Neural progenitor cell (in vitro differentiated cells): ENCODE results near the gene PLEKHN1. TPM values are rescaled to one million over a fixed set of nuclear protein-coding genes. Genes with fewer than 3 reads are reported as not detected.

Source experiments
- DNase-seq: peaks from one replicate; pipeline ENCODE4 v3.0.0-alpha.2; 2016; ENCODE audit warnings: low spot score
- H2AFZ ChIP-seq: fragments of 200-600 bp; sonication (generic); replicated peaks from 2 replicates; pipeline ENCODE4 v1.6.1; 2016; ENCODE audit warnings: antibody characterized with exemption
- H3F3A ChIP-seq: fragments of 200-600 bp; sonication (generic); 2 replicates; pipeline ENCODE4 v1.6.1; 2016; ENCODE audit warnings: antibody characterized with exemption, low read depth
- H3K27ac ChIP-seq: fragments of 200-600 bp; sonication (generic); 2 replicates; pipeline ENCODE4 v1.5.1; 2016; ENCODE audit warnings: mild to moderate bottlenecking
- H3K27me3 ChIP-seq: fragments of 200-600 bp; sonication (generic); 2 replicates; pipeline ENCODE4 v1.6.1; 2016; ENCODE audit warnings: mild to moderate bottlenecking, moderate library complexity
- H3K36me3 ChIP-seq: fragments of 200-600 bp; sonication (generic); 2 replicates; pipeline ENCODE4 v1.5.1; 2016
- H3K4me1 ChIP-seq: fragments of 200-600 bp; sonication (generic); 2 replicates; pipeline ENCODE4 v1.6.1; 2016; ENCODE audit warnings: mixed run types
- H3K4me2 ChIP-seq: fragments of 200-600 bp; sonication (generic); 2 replicates; pipeline ENCODE4 v1.6.1; 2016
- H3K4me3 ChIP-seq: fragments of 200-600 bp; sonication (generic); 2 replicates; pipeline ENCODE4 v1.5.1; 2016
- H3K79me2 ChIP-seq: fragments of 200-600 bp; sonication (generic); 2 replicates; pipeline ENCODE4 v1.6.1; 2016; ENCODE audit warnings: low read depth
- H3K9ac ChIP-seq: fragments of 200-600 bp; sonication (generic); 2 replicates; pipeline ENCODE4 v1.6.1; 2016
- H3K9me3 ChIP-seq: fragments of 200-600 bp; sonication (generic); 2 replicates; pipeline ENCODE4 v1.5.1; 2016; ENCODE audit warnings: low read depth
- H4K20me1 ChIP-seq: fragments of 200-600 bp; sonication (generic); 2 replicates; pipeline ENCODE4 v1.6.1; 2016; ENCODE audit warnings: low read depth
- H3K27ac Mint-ChIP-seq: 3 replicates; pipeline ENCODE4 v1.8.0; 2021; ENCODE audit warnings: mixed read lengths
- H3K27me3 Mint-ChIP-seq: 2 replicates; pipeline ENCODE4 v1.8.0; 2022; ENCODE audit warnings: low read depth, mild to moderate bottlenecking, inconsistent platforms, moderate library complexity, mixed read lengths; ENCODE audit not compliant: insufficient read depth
- H3K36me3 Mint-ChIP-seq: 3 replicates; pipeline ENCODE4 v1.8.0; 2021; ENCODE audit warnings: mixed read lengths
- H3K4me1 Mint-ChIP-seq: 3 replicates; pipeline ENCODE4 v1.8.0; 2021; ENCODE audit warnings: mixed read lengths
- H3K4me3 Mint-ChIP-seq: 3 replicates; pipeline ENCODE4 v1.8.0; 2021; ENCODE audit warnings: mild to moderate bottlenecking, moderate library complexity, mixed read lengths
- H3K9me3 Mint-ChIP-seq: 3 replicates; pipeline ENCODE4 v1.8.0; 2020; ENCODE audit warnings: mixed read lengths
- EZH2 ChIP-seq: fragments of 200-600 bp; sonication (generic); IDR thresholded peaks from 2 replicates; pipeline ENCODE4 v1.6.1; 2017; ENCODE audit warnings: antibody characterized with exemption, mild to moderate bottlenecking, moderate library complexity
- EZH2phosphoT487 ChIP-seq: fragments of 200-600 bp; sonication (generic); IDR thresholded peaks from 2 replicates; pipeline ENCODE4 v1.6.1; 2017; ENCODE audit warnings: antibody characterized with exemption
- total RNA-seq: library from RNA; depleted of rRNA; stranded (reverse); fragments of >200 nt; gene quantifications from 2 replicates; pipeline ENCODE4 v1.2.3, GENCODE V29; 2015; ENCODE audit warnings: low replicate concordance
- TF ChIP-seq, protein P1 (sequence below): fragments of 200-600 bp; sonication (generic); IDR thresholded peaks from 2 replicates; pipeline ENCODE4 v1.5.1; 2017; ENCODE audit warnings: antibody characterized with exemption, mild to moderate bottlenecking

Gene PLEKHN1
- total RNA-seq, 1 donor from 2014 or later: not detected

DNA sequence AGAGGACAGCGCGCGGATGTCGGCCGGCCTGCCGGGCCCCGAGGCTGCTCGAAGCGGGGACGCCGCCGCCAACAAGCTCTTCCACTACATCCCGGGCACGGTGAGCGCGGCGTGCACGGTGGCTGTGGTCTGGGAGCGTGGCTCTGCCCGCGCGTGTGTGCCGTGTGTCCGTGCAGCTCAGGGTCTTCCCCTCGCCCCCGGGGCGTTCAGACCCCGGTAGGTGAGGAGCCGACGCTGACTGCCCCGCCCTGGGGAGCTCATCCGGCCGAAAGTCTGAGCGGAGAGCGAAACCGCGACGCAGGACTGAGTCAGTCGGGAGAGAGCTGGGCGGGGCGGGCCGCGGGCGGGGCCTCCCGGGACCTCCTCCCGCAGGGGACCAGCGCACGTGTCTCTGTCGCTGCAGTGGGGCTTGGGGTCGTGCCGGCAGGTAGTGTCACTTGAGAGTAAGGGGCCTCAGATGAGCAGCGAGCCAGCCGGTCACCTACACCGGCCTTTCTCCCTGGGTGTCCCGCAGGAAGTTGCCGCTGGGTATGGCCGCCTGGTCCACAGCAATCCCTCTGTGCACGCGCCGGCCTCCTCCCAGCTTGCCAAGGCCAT, 520 bp downstream of the PLEKHN1 start:
- Histone ChIP-seq H3K79me2 (no peaks in the 10 kb centered on the region), H3K9ac (no peak overlapping the region), H3K36me3 (no peaks in the 10 kb centered on the region), H3K27ac (no peak overlapping the region), H3K4me2 (peak overlapping the region; percentile 97), H3F3A (peaks cover 13% of the 10 kb centered on the region), H3K4me1 (peaks cover 5% of the 10 kb centered on the region), H4K20me1 (peaks cover 39% of the 10 kb centered on the region), H3K27me3 (peaks cover 74% of the 10 kb centered on the region), H2AFZ (peak overlapping the region; percentile 81), H3K4me3 (peak overlapping the region; percentile 62), H3K9me3 (no peaks in the 10 kb centered on the region)
- H3K9me3 Mint-ChIP-seq: peaks cover 2% of the 10 kb centered on the region
- H3K4me3 Mint-ChIP-seq: peak overlapping the region; percentile 35
- DNase-seq: peak; percentile 70
- H3K27ac Mint-ChIP-seq: no peak overlapping the region
- no peaks in the 10 kb centered on the region for H3K4me1 Mint-ChIP-seq
- H3K36me3 Mint-ChIP-seq: peaks cover 4% of the 10 kb centered on the region
- H3K27me3 Mint-ChIP-seq: peaks cover 44% of the 10 kb centered on the region
- TF ChIP-seq, protein P1, sequence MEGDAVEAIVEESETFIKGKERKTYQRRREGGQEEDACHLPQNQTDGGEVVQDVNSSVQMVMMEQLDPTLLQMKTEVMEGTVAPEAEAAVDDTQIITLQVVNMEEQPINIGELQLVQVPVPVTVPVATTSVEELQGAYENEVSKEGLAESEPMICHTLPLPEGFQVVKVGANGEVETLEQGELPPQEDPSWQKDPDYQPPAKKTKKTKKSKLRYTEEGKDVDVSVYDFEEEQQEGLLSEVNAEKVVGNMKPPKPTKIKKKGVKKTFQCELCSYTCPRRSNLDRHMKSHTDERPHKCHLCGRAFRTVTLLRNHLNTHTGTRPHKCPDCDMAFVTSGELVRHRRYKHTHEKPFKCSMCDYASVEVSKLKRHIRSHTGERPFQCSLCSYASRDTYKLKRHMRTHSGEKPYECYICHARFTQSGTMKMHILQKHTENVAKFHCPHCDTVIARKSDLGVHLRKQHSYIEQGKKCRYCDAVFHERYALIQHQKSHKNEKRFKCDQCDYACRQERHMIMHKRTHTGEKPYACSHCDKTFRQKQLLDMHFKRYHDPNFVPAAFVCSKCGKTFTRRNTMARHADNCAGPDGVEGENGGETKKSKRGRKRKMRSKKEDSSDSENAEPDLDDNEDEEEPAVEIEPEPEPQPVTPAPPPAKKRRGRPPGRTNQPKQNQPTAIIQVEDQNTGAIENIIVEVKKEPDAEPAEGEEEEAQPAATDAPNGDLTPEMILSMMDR: no peak
- TF ChIP-seq EZH2phosphoT487: peak; percentile 74
- TF ChIP-seq EZH2: peak; percentile 94

DNA sequence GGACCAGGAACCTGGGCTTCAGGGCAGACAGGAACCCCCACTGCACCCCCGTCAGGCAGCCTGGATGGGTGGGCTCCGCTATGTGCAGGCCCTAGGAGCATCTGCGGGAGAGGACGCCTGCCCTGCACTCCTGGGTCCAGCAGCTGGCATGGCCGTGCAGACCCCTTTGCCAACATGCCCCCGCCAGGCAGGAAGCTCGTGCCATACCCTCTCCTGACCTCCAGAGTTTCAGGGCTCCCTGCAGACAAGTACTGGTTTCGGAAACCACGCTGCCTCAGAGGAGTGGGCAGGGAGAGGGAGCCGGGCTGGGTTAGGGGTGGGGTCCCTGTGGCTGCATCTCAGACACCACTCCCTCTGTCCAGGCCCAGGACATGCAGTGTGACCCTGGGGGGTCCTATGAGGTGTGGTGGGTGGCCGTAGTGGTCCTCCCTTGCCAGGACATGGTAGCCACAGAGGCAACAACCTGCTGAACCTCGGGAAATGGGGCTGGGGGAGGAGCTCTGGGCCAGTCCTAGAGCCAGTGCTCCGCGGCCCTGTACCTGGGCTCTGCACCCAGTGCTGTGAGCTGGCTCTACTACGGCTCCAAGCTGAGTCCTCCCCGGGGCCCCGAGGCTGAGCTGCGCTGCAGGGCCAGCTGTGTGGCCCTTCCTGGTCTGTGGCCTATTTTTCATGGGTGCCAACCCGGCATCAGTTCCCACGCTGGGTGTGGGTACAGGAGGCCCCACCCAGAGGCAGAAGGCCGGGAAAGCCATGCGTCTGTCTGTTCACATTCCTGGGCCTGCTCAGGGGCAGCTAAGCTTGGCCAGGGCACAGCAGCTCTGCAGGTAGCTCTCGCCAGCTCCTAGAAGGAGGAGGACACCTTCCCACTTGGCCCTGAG, 1.4 kb downstream of the PLEKHN1 start:
- H3K4me2 ChIP-seq: no peak overlapping the region
- H3K9ac ChIP-seq: no peak overlapping the region
- H3K79me2 ChIP-seq: no peaks in the 10 kb centered on the region
- H3K27me3 Mint-ChIP-seq: peaks cover 48% of the 10 kb centered on the region
- no peaks in the 10 kb centered on the region for H3K4me1 Mint-ChIP-seq
- H2AFZ ChIP-seq: no peak overlapping the region
- H3K9me3 Mint-ChIP-seq: peaks cover 2% of the 10 kb centered on the region
- DNase-seq: no peak
- H3K4me3 Mint-ChIP-seq: no peak overlapping the region
- H4K20me1 ChIP-seq: peaks cover 38% of the 10 kb centered on the region
- H3K4me1 ChIP-seq: peaks cover 5% of the 10 kb centered on the region
- H3K36me3 ChIP-seq: no peaks in the 10 kb centered on the region
- no peak overlapping the region for H3K27ac ChIP-seq
- H3F3A ChIP-seq: peaks cover 13% of the 10 kb centered on the region
- H3K27ac Mint-ChIP-seq: no peak overlapping the region
- no peak for TF ChIP-seq EZH2phosphoT487
- TF ChIP-seq, protein P1: no peak
- TF ChIP-seq EZH2: no peak
- H3K4me3 ChIP-seq: no peak overlapping the region
- peaks cover 80% of the 10 kb centered on the region for H3K27me3 ChIP-seq
- H3K36me3 Mint-ChIP-seq: peaks cover 2% of the 10 kb centered on the region
- H3K9me3 ChIP-seq: no peaks in the 10 kb centered on the region

DNA sequence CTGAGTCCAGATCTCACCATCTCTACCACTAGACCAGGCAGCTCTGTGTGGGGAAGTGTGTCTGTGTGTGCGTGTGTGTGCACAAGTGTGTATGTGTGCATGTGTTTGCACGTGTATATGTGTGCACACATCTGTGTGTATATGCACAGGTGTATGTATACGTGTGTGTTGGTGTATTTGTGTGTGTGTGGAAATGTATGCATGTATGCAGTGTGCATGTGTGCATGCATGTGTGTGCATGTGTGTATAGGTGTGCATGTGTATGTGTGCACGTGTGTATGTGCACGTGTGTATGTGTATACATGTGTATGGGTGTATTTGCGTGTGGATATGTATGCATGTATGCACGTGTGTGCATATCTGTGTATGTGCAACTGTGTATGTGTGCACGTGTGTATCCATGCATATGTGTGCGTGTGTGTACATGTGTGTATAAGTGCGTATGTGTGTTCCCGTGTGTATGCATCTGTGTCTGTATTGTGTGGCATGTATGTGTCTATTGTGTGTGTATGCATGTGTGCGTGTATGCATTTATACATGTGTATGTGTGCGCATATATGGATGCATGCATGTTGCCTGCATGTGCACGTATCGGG, 3.1 kb downstream of the PLEKHN1 start:
- no peak overlapping the region for H3K4me2 ChIP-seq
- Mint-ChIP-seq H3K27ac (peak overlapping the region; percentile 81), H3K9me3 (peaks cover 2% of the 10 kb centered on the region), H3K4me3 (peak overlapping the region; percentile 50), H3K4me1 (no peaks in the 10 kb centered on the region), H3K36me3 (peaks cover 2% of the 10 kb centered on the region), H3K27me3 (peaks cover 50% of the 10 kb centered on the region)
- no peaks in the 10 kb centered on the region for H3K36me3 ChIP-seq
- H3F3A ChIP-seq: peaks cover 13% of the 10 kb centered on the region
- peaks cover 5% of the 10 kb centered on the region for H3K4me1 ChIP-seq
- H4K20me1 ChIP-seq: peaks cover 32% of the 10 kb centered on the region
- H3K79me2 ChIP-seq: no peaks in the 10 kb centered on the region
- no peak overlapping the region for H3K9ac ChIP-seq
- H3K4me3 ChIP-seq: no peak overlapping the region
- H2AFZ ChIP-seq: no peak overlapping the region
- TF ChIP-seq EZH2phosphoT487: no peak
- no peak for TF ChIP-seq EZH2
- TF ChIP-seq, protein P1: no peak
- H3K27ac ChIP-seq: no peak overlapping the region
- no peaks in the 10 kb centered on the region for H3K9me3 ChIP-seq
- peaks cover 96% of the 10 kb centered on the region for H3K27me3 ChIP-seq
- DNase-seq: no peak
